IMR-90 (cell line): ENCODE results near the gene MUC5AC. TPM values are rescaled to one million over a fixed set of nuclear protein-coding genes. Genes with fewer than 3 reads are reported as not detected.

Experiments used
- ATAC-seq: fragments of 200-7000 bp; cut with Tn5 transposase; 2 replicates; pipeline ENCODE4 v1.9.1; 2020; ENCODE audit warnings: low read depth, mild to moderate bottlenecking, moderate library complexity
- BruUV-seq: library from RNA; stranded (reverse); fragments of 400-500 nt; replicated peaks from 2 replicates; lab custom pipeline; 2021; lab: Mats Ljungman, UMichigan
- CTCF ChIA-PET: fragments of 300-600 bp; formaldehyde crosslinking; extraction: SDS; loops from one replicate; lab custom pipeline; 2021; ENCODE audit warnings: antibody characterized with exemption; lab: Yijun Ruan, JAX
- POLR2A ChIA-PET: fragments of 300-600 bp; sonication (Branson Sonifier 250); formaldehyde crosslinking; loops from one replicate; lab custom pipeline; 2022; ENCODE audit warnings: antibody characterized with exemption; ENCODE audit not compliant: unreplicated experiment; lab: Charles Lee
- DNase-seq: peaks from one replicate; pipeline ENCODE4 v3.0.0; 2013
- H2AFZ ChIP-seq: replicated peaks from 2 replicates; pipeline ENCODE3; 2013; ENCODE audit warnings: low read length, mild to moderate bottlenecking; ENCODE audit not compliant: poor library complexity
- H2AK5ac ChIP-seq: 2 replicates; pipeline ENCODE4 v1.6.1; 2013; ENCODE audit warnings: low read depth, low read length, inconsistent platforms
- H2AK9ac ChIP-seq: replicated peaks from 2 replicates; pipeline ENCODE3; 2013; ENCODE audit warnings: mild to moderate bottlenecking, low read depth, low read length, moderate library complexity; ENCODE audit not compliant: poor library complexity
- H2BK120ac ChIP-seq: 2 replicates; pipeline ENCODE4 v1.6.1; 2013; ENCODE audit warnings: low read depth, low read length, inconsistent platforms
- H2BK15ac ChIP-seq: 3 replicates; pipeline ENCODE4 v1.6.1; 2013; ENCODE audit warnings: low read depth, low read length, inconsistent platforms
- H2BK20ac ChIP-seq: 2 replicates; pipeline ENCODE4 v1.6.1; 2013; ENCODE audit warnings: low read depth, mild to moderate bottlenecking, inconsistent platforms, low read length, moderate library complexity
- H2BK5ac ChIP-seq: 2 replicates; pipeline ENCODE4 v1.6.1; 2013; ENCODE audit warnings: mild to moderate bottlenecking, low read depth, low read length, inconsistent platforms; ENCODE audit not compliant: poor library complexity, severe bottlenecking
- H3K14ac ChIP-seq: replicated peaks from 2 replicates; pipeline ENCODE4 v1.6.1; 2013; ENCODE audit warnings: low read depth, low read length, inconsistent platforms
- H3K18ac ChIP-seq: 2 replicates; pipeline ENCODE4 v1.6.1; 2013; ENCODE audit warnings: low read depth, low read length, control low read depth
- H3K23ac ChIP-seq: 2 replicates; pipeline ENCODE4 v1.6.1; 2013; ENCODE audit warnings: low read depth, low read length, inconsistent platforms
- H3K27ac ChIP-seq: 2 replicates; pipeline ENCODE4 v1.5.1; 2013; ENCODE audit warnings: mild to moderate bottlenecking, control low read depth, low read length; ENCODE audit not compliant: insufficient read depth
- H3K27me3 ChIP-seq: 2 replicates; pipeline ENCODE4 v1.6.1; 2013; ENCODE audit warnings: low read length; ENCODE audit not compliant: control insufficient read depth, insufficient read depth
- H3K36me3 ChIP-seq: 2 replicates; pipeline ENCODE4 v1.6.1; 2013; ENCODE audit warnings: low read length, mixed read lengths; ENCODE audit not compliant: control insufficient read depth, insufficient read depth
- H3K4ac ChIP-seq: 2 replicates; pipeline ENCODE4 v1.6.1; 2013; ENCODE audit warnings: low read depth, low read length, inconsistent platforms
- H3K4me1 ChIP-seq: 2 replicates; pipeline ENCODE4 v1.6.1; 2013; ENCODE audit warnings: low read length, mixed read lengths; ENCODE audit not compliant: control insufficient read depth, insufficient read depth
- H3K4me2 ChIP-seq: 2 replicates; pipeline ENCODE4 v1.6.1; 2013; ENCODE audit warnings: low read depth, mild to moderate bottlenecking, control low read depth, low read length, moderate library complexity
- H3K4me3 ChIP-seq: 2 replicates; pipeline ENCODE4 v1.5.1; 2013; ENCODE audit warnings: low read depth, mild to moderate bottlenecking, control low read depth, low read length, moderate library complexity; ENCODE audit not compliant: insufficient read depth
- H3K56ac ChIP-seq: 2 replicates; pipeline ENCODE4 v1.6.1; 2013; ENCODE audit warnings: low read length, inconsistent platforms; ENCODE audit not compliant: insufficient read depth; ENCODE audit errors: extremely low read depth
- H3K79me1 ChIP-seq, 2 experiments: 2 replicates each; pipeline ENCODE4 v1.6.1; 2013; ENCODE audit warnings: low read length in 2 of 2, inconsistent platforms in 1 of 2, low read depth in 1 of 2
- H3K9ac ChIP-seq: 2 replicates; pipeline ENCODE4 v1.6.1; 2013; ENCODE audit warnings: low read depth, low read length, control low read depth
- H3K9me1 ChIP-seq: 2 replicates; pipeline ENCODE4 v1.6.1; 2013; ENCODE audit warnings: low read length, inconsistent platforms; ENCODE audit not compliant: insufficient read depth
- H3K9me3 ChIP-seq: 2 replicates; pipeline ENCODE4 v1.6.1; 2013; ENCODE audit warnings: low read length; ENCODE audit not compliant: control insufficient read depth, insufficient read depth
- H4K20me1 ChIP-seq: 2 replicates; pipeline ENCODE4 v1.6.1; 2013; ENCODE audit warnings: low read length, inconsistent platforms; ENCODE audit not compliant: insufficient read depth
- H4K5ac ChIP-seq: 2 replicates; pipeline ENCODE4 v1.6.1; 2013; ENCODE audit warnings: mild to moderate bottlenecking, low read depth, low read length, control low read depth
- H4K8ac ChIP-seq, 2 experiments: 2 replicates each; pipeline ENCODE4 v1.6.1; 2013; ENCODE audit warnings: low read depth in 2 of 2, low read length in 2 of 2, control low read depth in 1 of 2, inconsistent platforms in 1 of 2
- H4K91ac ChIP-seq: 2 replicates; pipeline ENCODE4 v1.6.1; 2013; ENCODE audit warnings: low read depth, low read length, inconsistent platforms; ENCODE audit not compliant: insufficient read depth
- BHLHE40 ChIP-seq: fragments of 150-350 bp; IDR thresholded peaks from 2 replicates; pipeline ENCODE4 v1.6.1; 2016; ENCODE audit warnings: mild to moderate bottlenecking, low read depth, low read length
- CHD1 ChIP-seq: IDR thresholded peaks from 2 replicates; pipeline ENCODE4 v1.6.1; 2012; ENCODE audit warnings: low read depth, low read length, improper control_type of control experiment
- ELK1 ChIP-seq: fragments of 150-350 bp; IDR thresholded peaks from 2 replicates; pipeline ENCODE4 v1.6.1; 2016; ENCODE audit warnings: low read depth, mild to moderate bottlenecking, low read length, moderate library complexity, borderline replicate concordance
- FOS ChIP-seq: fragments of 150-350 bp; IDR thresholded peaks from 2 replicates; pipeline ENCODE4 v1.6.1; 2016; ENCODE audit warnings: low read depth, low read length
- MAZ ChIP-seq: IDR thresholded peaks from 2 replicates; pipeline ENCODE4 v1.6.1; 2012; ENCODE audit warnings: low read depth, mild to moderate bottlenecking, low read length, improper control_type of control experiment, moderate library complexity, borderline replicate concordance
- MXI1 ChIP-seq: IDR thresholded peaks from 2 replicates; pipeline ENCODE4 v1.6.1; 2012; ENCODE audit warnings: low read depth, mild to moderate bottlenecking, low read length, moderate library complexity, borderline replicate concordance
- NFE2L2 ChIP-seq: fragments of 150-350 bp; IDR thresholded peaks from 2 replicates; pipeline ENCODE4 v1.6.1; 2016; ENCODE audit warnings: low read depth, mild to moderate bottlenecking, low read length
- RCOR1 ChIP-seq: IDR thresholded peaks from 2 replicates; pipeline ENCODE4 v1.6.1; 2012; ENCODE audit warnings: mild to moderate bottlenecking, low read length, improper control_type of control experiment; ENCODE audit not compliant: insufficient replicate concordance
- USF2 ChIP-seq: fragments of 150-350 bp; IDR thresholded peaks from 2 replicates; pipeline ENCODE4 v1.6.1; 2017; ENCODE audit warnings: mild to moderate bottlenecking, antibody characterized with exemption, low read length, low read depth
- whole genome bisulfite sequencing, 2 experiments: methylation state at CpG; one replicate each; pipeline versions ENCODE4 v1.1.5 to v1.1.7; 2013; ENCODE audit warnings: missing lambda C conversion rate in 2 of 2; ENCODE audit not compliant: insufficient read length in 1 of 2; ENCODE audit errors: extremely low coverage in 2 of 2; 5-methylcytosine and 5-hydroxymethylcytosine counted together
- dilution Hi-C: fragments of 300-500 bp; cut with HindIII; formaldehyde crosslinking; loops from one replicate; pipeline ENCODE4 v1.14.3; 2018; ENCODE audit warnings: low sequenced_read_pairs; ENCODE audit not compliant: unreplicated experiment
- in situ Hi-C: fragments of 300-500 bp; cut with MboI; formaldehyde crosslinking; loops from 3 replicates; pipeline ENCODE4 v1.14.3; 2019; ENCODE audit warnings: low sequenced_read_pairs, inconsistent platforms, mixed read lengths
- intact Hi-C: fragments of 100-400 bp; cut with micrococcal nuclease; formaldehyde crosslinking; loops from 2 replicates; pipeline ENCODE4 v1.10.0; 2022
- polyA plus RNA-seq, 3 experiments: library from polyadenylated mRNA; depleted of rRNA; stranded (reverse); fragments of >200 nt; gene quantifications; 2 replicates each; pipeline ENCODE4 v1.2.3, GENCODE V29; 2012; ENCODE audit warnings: low replicate concordance in 1 of 3
- total RNA-seq: library from RNA; depleted of rRNA; stranded (reverse); fragments of >200 nt; gene quantifications from 2 replicates; pipeline ENCODE4 v1.2.3, GENCODE V29; 2012

The MUC5AC gene
- total and polyA plus RNA-seq, 2 of the 4 experiments (the other 2 are of a cell fraction), result 0.02 TPM; not detected in 1

GRCh38 chr11:1153951-1154493, 3.7 kb upstream of the MUC5AC start:
- Histone ChIP-seq H3K79me1 (no peaks in the 10 kb centered on the region; a peak in 1 of 4 replicates), H3K9me1 (peaks cover 8% of the 10 kb centered on the region), H3K18ac (peak overlapping the region; percentile 65), H4K20me1 (no peaks in the 10 kb centered on the region), H3K36me3 (no peaks in the 10 kb centered on the region), H4K5ac (peak overlapping the region; percentile 65), H4K8ac (peak overlapping the region; percentile 77 to 83), H3K56ac (peak overlapping the region; percentile 60), H3K4me2 (no peak overlapping the region), H3K14ac (peak overlapping the region; percentile 72), H4K91ac (peak overlapping the region; percentile 96), H2AFZ (peak overlapping the region; percentile 81), H3K27me3 (no peaks in the 10 kb centered on the region; the same call in 1 of the 2 replicates), H3K9ac (no peak overlapping the region), H2AK5ac (peak overlapping the region; percentile 98), H3K9me3 (no peaks in the 10 kb centered on the region), H3K27ac (peak overlapping the region; percentile 80), H3K4ac (peak overlapping the region; percentile 95), H2AK9ac (peak overlapping the region; percentile 92), H2BK5ac (peak overlapping the region; percentile 97), H3K4me1 (peaks cover 38% of the 10 kb centered on the region), H3K23ac (peak overlapping the region; percentile 65; the same call in 1 of the 2 replicates), H2BK120ac (peak overlapping the region; percentile 96), H2BK15ac (peak overlapping the region; percentile 90; the same call in 2 of the 3 replicates), H2BK20ac (peak overlapping the region; percentile 95), H3K4me3 (no peak overlapping the region)
- no TSS peak for BruUV-seq
- ATAC-seq (peak; percentile 95), DNase-seq (peak; percentile 97)
- no peak for TF ChIP-seq CHD1
- peak; percentile 50; the same call in 1 of the 2 replicates for TF ChIP-seq USF2
- TF ChIP-seq BHLHE40, result peak; percentile 93
- no peak for TF ChIP-seq ELK1
- peak; percentile 66 for TF ChIP-seq NFE2L2
- peak; percentile 97 for TF ChIP-seq MAZ
- 0 out of 2 replicates have a peak, but pooled peaks have one; percentile 29 for TF ChIP-seq MXI1
- peak; percentile 99 for TF ChIP-seq FOS
- peak; percentile 77 for TF ChIP-seq RCOR1
- WGBS, 2 experiments, result 40% methylated on average over 8 of the region's 14 CpGs; no CpG with 5 or more reads in 1 of the 2 experiments
- in situ Hi-C loops (no loop called here), intact Hi-C loops (no loop called here), dilution Hi-C loops (no loop called here)
- ChIA-PET POLR2A (no interaction called here), CTCF (no interaction called here)
